ENCODE data around the gene RFC3. TPM values are rescaled to one million over a fixed set of nuclear protein-coding genes. Genes with fewer than 3 reads are reported as not detected.

Gene RFC3
- polyA plus RNA-seq, 2 of the 4 experiments (the other 2 are of a cell fraction): 45.3 to 54.5 TPM

- no peak overlapping the region for H3K4me3 ChIP-seq
- 0 out of 3 replicates have a peak, but pooled peaks cover 2% of the 10 kb centered on the region for H3K9me3 ChIP-seq
- FAIRE-seq (no peak), ATAC-seq (no peak), DNase-seq (ENCODE audit: low read depth in 1 of 2, low spot score in 1 of 2) (no peak)
- TF ChIP-seq PBX3 (IDR thresholded peaks at IDR 0.05) (no peak), CHD2 (IDR thresholded peaks at IDR 0.05; ENCODE audit: low read length, partially characterized antibody) (no peak), CHD4 (IDR thresholded peaks at IDR 0.05; ENCODE audit: borderline replicate concordance) (no peak), RNF2 (IDR thresholded peaks at IDR 0.05; ENCODE audit: borderline replicate concordance, low read depth) (no peak), FOXS1 (CRISPR knock-in tag; IDR thresholded peaks at IDR 0.05) (no peak), EP300 (IDR thresholded peaks at IDR 0.05) (no peak), NR3C1 (IDR thresholded peaks at IDR 0.05) (no peak), RARB (CRISPR knock-in tag; IDR thresholded peaks at IDR 0.05) (no peak), FOSL2 (IDR thresholded peaks at IDR 0.05) (no peak), FOSL2 (CRISPR knock-in tag; IDR thresholded peaks at IDR 0.05) (no peak), ZFP36 (IDR thresholded peaks at IDR 0.05; ENCODE audit: borderline replicate concordance, partially characterized antibody) (no peak), NFE2L2 (conservative IDR thresholded peaks at IDR 0.05; ENCODE audit: low read length) (no peak), TFCP2L1 (CRISPR knock-in tag; IDR thresholded peaks at IDR 0.05) (no peak), ZC3H11A (IDR thresholded peaks at IDR 0.05) (no peak)
- ChIA-PET POLR2A (no interaction called here), CTCF (interaction anchor here (1.2 kb wide), 1 partner anchor 10 kb away, joined by 3 read pairs; no protein-coding TSS in a partner anchor)
- no peak overlapping the region for H3K4me2 ChIP-seq
- no peaks in the 10 kb centered on the region for H3K4me1 ChIP-seq
- no peak overlapping the region for H3K27ac ChIP-seq
- 80% methylated on average over 4 of the region's 4 CpGs for WGBS (ENCODE audit: missing lambda C conversion rate)
Observed at GRCh38 chr13:33789739-33790138, 28.2 kb upstream of the RFC3 start.

GRCh38 chr13:33793726-33794125 lies 24.2 kb upstream of the RFC3 start:
- FAIRE-seq: no peak
- TF ChIP-seq KDM1A (IDR thresholded peaks at IDR 0.05; ENCODE audit: low read depth) (no peak), HES2 (IDR thresholded peaks at IDR 0.05) (no peak), ZNF302 (CRISPR knock-in tag; IDR thresholded peaks at IDR 0.05) (no peak), HOXB5 (CRISPR knock-in tag; IDR thresholded peaks at IDR 0.05) (no peak), PHF8 (IDR thresholded peaks at IDR 0.05; ENCODE audit: borderline replicate concordance, low read depth) (no peak), FOSL2 (IDR thresholded peaks at IDR 0.05) (no peak), FOSL2 (CRISPR knock-in tag; IDR thresholded peaks at IDR 0.05) (no peak), TFCP2L1 (CRISPR knock-in tag; IDR thresholded peaks at IDR 0.05) (no peak), ZSCAN20 (CRISPR knock-in tag; IDR thresholded peaks at IDR 0.05) (no peak), RCOR1 (IDR thresholded peaks at IDR 0.05; ENCODE audit: low read depth, low read length) (no peak), RNF2 (IDR thresholded peaks at IDR 0.05; ENCODE audit: borderline replicate concordance, low read depth) (no peak), ATOH8 (CRISPR knock-in tag; IDR thresholded peaks at IDR 0.05; ENCODE audit: low read depth) (no peak)
- no peak for DNase-seq (ENCODE audit: low read depth in 1 of 2, low spot score in 1 of 2)
- H3K9me3 ChIP-seq: no peaks in the 10 kb centered on the region
- POLR2A ChIA-PET: no interaction called here
- no peak for ATAC-seq
- CTCF ChIA-PET: no interaction called here
- H3K27ac ChIP-seq: no peak overlapping the region
- no peak overlapping the region for H3K4me3 ChIP-seq
- H3K4me1 ChIP-seq: peaks cover 8% of the 10 kb centered on the region
- H3K4me2 ChIP-seq: no peak overlapping the region

- DNase-seq (ENCODE audit: low read depth in 1 of 2, low spot score in 1 of 2): no peak
- ATAC-seq: no peak
- no peaks in the 10 kb centered on the region for H3K9me3 ChIP-seq
- H3K27ac ChIP-seq: no peak overlapping the region
- no peak for FAIRE-seq
- TF ChIP-seq TFCP2L1 (CRISPR knock-in tag; IDR thresholded peaks at IDR 0.05) (no peak), CBX8 (IDR thresholded peaks at IDR 0.05) (no peak), MAZ (IDR thresholded peaks at IDR 0.05; ENCODE audit: borderline replicate concordance, low read depth, low read length) (no peak), RNF2 (IDR thresholded peaks at IDR 0.05; ENCODE audit: borderline replicate concordance, low read depth) (no peak), JUNB (IDR thresholded peaks at IDR 0.05) (no peak), HEYL (CRISPR knock-in tag; IDR thresholded peaks at IDR 0.05) (no peak), MAX (IDR thresholded peaks at IDR 0.05) (no peak), GATA3 (IDR thresholded peaks at IDR 0.05; ENCODE audit: borderline replicate concordance) (no peak), POLR2AphosphoS2 (conservative IDR thresholded peaks at IDR 0.05; ENCODE audit: low read length) (no peak), CHD2 (IDR thresholded peaks at IDR 0.05; ENCODE audit: low read length, partially characterized antibody) (no peak), HDAC2 (IDR thresholded peaks at IDR 0.05) (no peak), FOXS1 (CRISPR knock-in tag; IDR thresholded peaks at IDR 0.05) (no peak), HOXA7 (CRISPR knock-in tag; IDR thresholded peaks at IDR 0.05) (no peak), SREBF2 (IDR thresholded peaks at IDR 0.05) (no peak), ZNF302 (CRISPR knock-in tag; IDR thresholded peaks at IDR 0.05) (no peak), NR3C1 (IDR thresholded peaks at IDR 0.05) (no peak), MYC (IDR thresholded peaks at IDR 0.05; ENCODE audit: borderline replicate concordance, low read length) (no peak), SMC3 (IDR thresholded peaks at IDR 0.05) (no peak), POLR2A (IDR thresholded peaks at IDR 0.05; ENCODE audit: low read length) (no peak)
- peaks cover 8% of the 10 kb centered on the region for H3K4me1 ChIP-seq
- H3K4me3 ChIP-seq: no peak overlapping the region
- no peak overlapping the region for H3K4me2 ChIP-seq
- CTCF ChIA-PET: no interaction called here
- POLR2A ChIA-PET: no interaction called here
- 62% methylated on average over 4 of the region's 4 CpGs for WGBS (ENCODE audit: missing lambda C conversion rate)
Observed at GRCh38 chr13:33794576-33794975, 23.4 kb upstream of the RFC3 start.
